Measurements from ENCODE around the gene HELZ2.

The HELZ2 gene

GRCh38 chr20:63532449-63532971 is 41.5 kb downstream of the HELZ2 start:
- TF ChIP-seq, protein P1, sequence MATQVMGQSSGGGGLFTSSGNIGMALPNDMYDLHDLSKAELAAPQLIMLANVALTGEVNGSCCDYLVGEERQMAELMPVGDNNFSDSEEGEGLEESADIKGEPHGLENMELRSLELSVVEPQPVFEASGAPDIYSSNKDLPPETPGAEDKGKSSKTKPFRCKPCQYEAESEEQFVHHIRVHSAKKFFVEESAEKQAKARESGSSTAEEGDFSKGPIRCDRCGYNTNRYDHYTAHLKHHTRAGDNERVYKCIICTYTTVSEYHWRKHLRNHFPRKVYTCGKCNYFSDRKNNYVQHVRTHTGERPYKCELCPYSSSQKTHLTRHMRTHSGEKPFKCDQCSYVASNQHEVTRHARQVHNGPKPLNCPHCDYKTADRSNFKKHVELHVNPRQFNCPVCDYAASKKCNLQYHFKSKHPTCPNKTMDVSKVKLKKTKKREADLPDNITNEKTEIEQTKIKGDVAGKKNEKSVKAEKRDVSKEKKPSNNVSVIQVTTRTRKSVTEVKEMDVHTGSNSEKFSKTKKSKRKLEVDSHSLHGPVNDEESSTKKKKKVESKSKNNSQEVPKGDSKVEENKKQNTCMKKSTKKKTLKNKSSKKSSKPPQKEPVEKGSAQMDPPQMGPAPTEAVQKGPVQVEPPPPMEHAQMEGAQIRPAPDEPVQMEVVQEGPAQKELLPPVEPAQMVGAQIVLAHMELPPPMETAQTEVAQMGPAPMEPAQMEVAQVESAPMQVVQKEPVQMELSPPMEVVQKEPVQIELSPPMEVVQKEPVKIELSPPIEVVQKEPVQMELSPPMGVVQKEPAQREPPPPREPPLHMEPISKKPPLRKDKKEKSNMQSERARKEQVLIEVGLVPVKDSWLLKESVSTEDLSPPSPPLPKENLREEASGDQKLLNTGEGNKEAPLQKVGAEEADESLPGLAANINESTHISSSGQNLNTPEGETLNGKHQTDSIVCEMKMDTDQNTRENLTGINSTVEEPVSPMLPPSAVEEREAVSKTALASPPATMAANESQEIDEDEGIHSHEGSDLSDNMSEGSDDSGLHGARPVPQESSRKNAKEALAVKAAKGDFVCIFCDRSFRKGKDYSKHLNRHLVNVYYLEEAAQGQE (IDR thresholded peaks at IDR 0.05; ENCODE audit: insufficient read depth in 1 of 2, low read depth in 2 of 2, low read length in 2 of 2), result no peak
- no peak for TF ChIP-seq TAF1 (IDR thresholded peaks at IDR 0.05; ENCODE audit: borderline replicate concordance, insufficient read depth, low read length)
- TF ChIP-seq FOXP2 (optimal IDR thresholded peaks at IDR 0.05; ENCODE audit: borderline replicate concordance, extremely low read depth, extremely low read length, insufficient read depth), result no peak
- no peak for TF ChIP-seq SIN3A (IDR thresholded peaks at IDR 0.05; ENCODE audit: borderline replicate concordance, insufficient read depth, low read length)
- TF ChIP-seq POLR2AphosphoS5 (IDR thresholded peaks at IDR 0.05; ENCODE audit: low read depth, low read length), result no peak

- TF ChIP-seq TAF1 (IDR thresholded peaks at IDR 0.05; ENCODE audit: borderline replicate concordance, insufficient read depth, low read length), result no peak
- no peak for TF ChIP-seq SIN3A (IDR thresholded peaks at IDR 0.05; ENCODE audit: borderline replicate concordance, insufficient read depth, low read length)
- no peak for TF ChIP-seq POLR2AphosphoS5 (IDR thresholded peaks at IDR 0.05; ENCODE audit: low read depth, low read length)
- TF ChIP-seq, protein P1 (IDR thresholded peaks at IDR 0.05; ENCODE audit: insufficient read depth in 1 of 2, low read depth in 2 of 2, low read length in 2 of 2), result no peak
- no peak for TF ChIP-seq FOXP2 (optimal IDR thresholded peaks at IDR 0.05; ENCODE audit: borderline replicate concordance, extremely low read depth, extremely low read length, insufficient read depth)
These were observed 42.2 kb downstream of the HELZ2 start for GRCh38 chr20:63531686-63532448.

DNA sequence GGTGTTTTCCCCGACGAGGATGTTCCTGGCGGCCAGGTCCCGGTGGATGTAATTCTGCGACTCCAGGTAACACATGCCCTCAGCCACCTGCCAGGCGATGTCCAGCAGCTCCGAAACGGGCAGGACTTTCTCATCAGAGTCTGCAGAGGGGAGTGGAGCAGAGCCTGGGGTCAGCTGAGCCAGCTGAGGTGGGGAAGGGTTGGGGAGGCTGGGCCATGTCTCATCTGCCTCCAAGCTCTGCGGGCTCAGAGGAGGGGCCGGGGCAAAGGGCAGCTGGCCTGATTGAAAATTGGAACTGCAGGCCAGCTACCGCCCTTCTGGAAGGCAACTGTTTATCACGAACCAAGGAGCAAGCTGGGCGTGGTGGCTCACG is 43.3 kb downstream of the HELZ2 start:
- TF ChIP-seq, protein P1 (IDR thresholded peaks at IDR 0.05; ENCODE audit: insufficient read depth in 1 of 2, low read depth in 2 of 2, low read length in 2 of 2), result no peak
- no peak for TF ChIP-seq SIN3A (IDR thresholded peaks at IDR 0.05; ENCODE audit: borderline replicate concordance, insufficient read depth, low read length)
- TF ChIP-seq FOXP2 (optimal IDR thresholded peaks at IDR 0.05; ENCODE audit: borderline replicate concordance, extremely low read depth, extremely low read length, insufficient read depth), result no peak
- TF ChIP-seq POLR2AphosphoS5 (IDR thresholded peaks at IDR 0.05; ENCODE audit: low read depth, low read length), result no peak
- no peak for TF ChIP-seq TAF1 (IDR thresholded peaks at IDR 0.05; ENCODE audit: borderline replicate concordance, insufficient read depth, low read length)

DNA sequence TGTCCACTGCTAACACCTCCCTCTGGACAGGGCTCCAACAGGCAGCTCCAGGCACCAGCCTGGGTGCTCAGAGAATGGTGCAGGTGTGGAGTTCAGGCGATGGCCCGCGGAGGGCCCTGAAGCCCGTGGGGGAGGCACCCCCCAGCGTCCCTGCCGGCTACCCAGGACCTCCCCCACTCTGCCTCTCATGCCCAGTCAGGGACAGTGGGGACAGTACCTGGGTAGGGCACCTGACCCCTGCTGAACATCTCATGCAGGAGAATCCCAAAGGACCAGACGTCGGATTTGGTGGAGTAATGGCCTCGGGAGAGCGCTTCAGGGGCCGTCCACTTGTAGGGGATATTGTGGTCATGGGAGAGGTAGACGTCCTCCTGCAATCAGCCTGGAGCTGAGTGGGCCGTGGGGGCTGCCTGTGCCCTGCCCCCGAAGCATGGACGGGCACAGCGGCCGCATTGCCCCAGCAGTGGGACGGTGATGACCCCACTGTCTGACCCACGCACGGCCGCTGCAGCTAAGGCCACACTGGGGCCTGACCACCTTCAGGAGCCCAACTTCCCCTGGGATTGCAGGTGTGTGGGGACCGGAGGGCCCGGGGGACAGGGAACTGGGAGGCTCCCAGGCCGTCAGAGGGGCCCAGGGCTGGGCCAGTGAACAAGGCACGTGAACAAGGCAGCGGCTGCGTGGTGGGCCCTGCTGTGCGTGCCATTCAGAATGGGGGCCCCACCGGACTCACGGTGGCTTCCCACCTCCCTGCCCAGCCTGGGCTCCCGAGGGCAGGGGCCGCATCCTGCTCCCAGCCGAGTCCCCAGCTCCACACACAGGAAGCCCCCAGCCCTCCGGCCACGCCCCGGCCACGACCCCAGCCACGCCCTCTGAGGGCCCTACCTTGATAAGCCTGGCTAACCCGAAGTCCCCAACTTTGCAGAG is 43.9 kb downstream of the HELZ2 start:
- TF ChIP-seq POLR2AphosphoS5 (IDR thresholded peaks at IDR 0.05; ENCODE audit: low read depth, low read length), result no peak
- TF ChIP-seq FOXP2 (optimal IDR thresholded peaks at IDR 0.05; ENCODE audit: borderline replicate concordance, extremely low read depth, extremely low read length, insufficient read depth), result no peak
- TF ChIP-seq, protein P1 (IDR thresholded peaks at IDR 0.05; ENCODE audit: insufficient read depth in 1 of 2, low read depth in 2 of 2, low read length in 2 of 2), result no peak
- TF ChIP-seq SIN3A (IDR thresholded peaks at IDR 0.05; ENCODE audit: borderline replicate concordance, insufficient read depth, low read length), result no peak
- TF ChIP-seq TAF1 (IDR thresholded peaks at IDR 0.05; ENCODE audit: borderline replicate concordance, insufficient read depth, low read length), result no peak

Measured in PFSK-1 (cell line).